AG08395 (cell line): ENCODE results near the gene ITGA2B.
"Not testable (repeated sequence)": the region's sequence is repeated elsewhere in the genome, so short reads cannot be mapped to it uniquely, and the experiment has no call there.

Source experiments
- DNase-seq: peaks from one replicate; pipeline ENCODE4 v3.0.0; 2012; ENCODE audit warnings: mixed read lengths, low spot score

Gene ITGA2B

GRCh38 chr17:44329516-44329915 lies 59.9 kb downstream of the ITGA2B start:
- not testable (repeated sequence) for DNase-seq

DNA sequence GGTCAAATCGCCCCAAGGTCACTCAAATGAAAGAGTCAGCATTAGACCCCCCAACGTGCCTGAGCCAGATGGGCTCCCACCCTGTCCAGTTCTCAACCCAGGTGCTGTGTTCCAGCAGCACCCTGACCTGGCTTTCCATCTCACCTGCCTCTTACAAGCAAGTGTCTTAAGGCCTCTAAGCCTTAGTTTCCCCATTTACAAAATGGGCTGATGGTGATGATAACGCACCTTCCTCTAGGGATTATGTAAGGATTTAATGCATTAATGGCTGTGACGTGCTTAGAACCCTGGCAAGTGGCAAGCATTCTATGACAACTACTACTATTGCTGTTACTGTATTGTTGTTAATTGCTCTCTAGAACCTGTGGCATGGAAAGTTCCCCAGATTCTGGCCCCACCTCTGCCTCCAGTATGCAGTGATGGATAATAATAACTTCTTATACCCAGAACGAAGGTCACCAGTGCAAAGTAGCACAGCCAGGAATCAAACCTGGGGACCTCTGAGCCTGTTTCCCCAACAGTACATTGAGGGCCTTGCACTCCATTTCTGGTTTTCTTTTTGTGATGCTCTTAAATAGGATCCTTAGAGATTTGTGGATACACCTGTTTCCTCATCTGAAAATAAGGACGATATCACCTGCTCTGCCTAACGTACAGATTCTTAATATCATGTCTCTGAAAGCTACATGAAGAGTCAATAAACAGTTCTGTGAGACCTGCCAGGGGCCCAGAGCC lies 61.6 kb downstream of the ITGA2B start:
- no peak for DNase-seq

DNA sequence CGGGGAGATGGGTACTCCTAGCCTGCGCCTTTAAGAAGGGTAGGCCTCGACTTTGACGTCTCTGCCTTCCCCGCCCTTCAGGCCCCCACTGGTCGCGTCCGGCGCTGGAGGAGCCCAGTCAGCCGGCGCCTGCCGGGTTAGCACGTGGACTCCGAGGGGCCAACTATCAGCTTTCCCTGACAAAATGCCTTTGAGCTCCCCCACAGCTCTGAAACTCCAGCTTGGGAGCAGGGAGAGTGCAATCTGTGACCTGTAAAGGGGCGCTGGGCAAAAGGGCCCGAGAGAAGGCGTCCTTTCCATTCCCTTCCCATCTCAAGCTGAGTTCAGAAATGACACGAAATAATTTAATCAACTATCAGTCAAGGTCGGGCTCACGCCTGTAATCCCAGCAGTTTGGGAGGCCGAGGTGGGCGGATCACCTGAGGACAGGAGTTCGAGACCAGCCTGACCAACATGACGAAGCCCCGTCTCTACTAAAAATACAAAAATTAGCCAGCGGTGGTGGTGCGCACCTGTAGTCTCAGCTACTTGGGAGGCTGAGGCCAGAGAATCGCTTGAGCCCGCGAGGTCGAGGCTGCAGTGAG lies 62.5 kb downstream of the ITGA2B start:
- peak; percentile 97 for DNase-seq

- DNase-seq, result peak; percentile 95
These were observed 64.7 kb downstream of the ITGA2B start, which contains the start of gene SLC25A39 for GRCh38 chr17:44324571-44325275. Gene SLC25A39 (minus strand): TSS chr17:44324823. CDS start chr17:44323562, 1,261 bp downstream.

DNA sequence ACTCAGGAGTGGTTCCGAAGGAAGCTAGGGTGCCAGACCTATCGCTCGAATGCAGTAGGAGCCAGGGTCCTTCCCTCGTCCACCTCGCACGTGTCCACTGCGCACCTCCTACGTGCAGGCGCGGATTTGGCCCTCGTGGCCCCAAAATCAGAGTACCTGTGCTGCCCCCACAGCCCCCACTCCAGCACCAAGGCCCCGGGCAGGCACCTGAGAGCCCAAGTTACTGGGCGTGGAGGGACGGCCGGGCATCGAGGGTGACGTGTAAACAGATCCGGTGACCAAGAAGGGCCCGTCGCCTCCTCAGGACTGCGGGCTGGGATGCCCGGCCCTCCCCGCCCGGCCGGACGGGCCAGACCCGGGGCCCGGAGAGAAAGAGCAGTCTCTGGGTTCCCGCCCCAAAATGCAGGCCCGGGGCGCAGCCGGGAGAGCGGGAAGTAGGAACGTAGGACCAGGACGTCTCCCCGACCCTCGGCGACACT lies 65.3 kb downstream of the ITGA2B start:
- DNase-seq, result no peak

DNA sequence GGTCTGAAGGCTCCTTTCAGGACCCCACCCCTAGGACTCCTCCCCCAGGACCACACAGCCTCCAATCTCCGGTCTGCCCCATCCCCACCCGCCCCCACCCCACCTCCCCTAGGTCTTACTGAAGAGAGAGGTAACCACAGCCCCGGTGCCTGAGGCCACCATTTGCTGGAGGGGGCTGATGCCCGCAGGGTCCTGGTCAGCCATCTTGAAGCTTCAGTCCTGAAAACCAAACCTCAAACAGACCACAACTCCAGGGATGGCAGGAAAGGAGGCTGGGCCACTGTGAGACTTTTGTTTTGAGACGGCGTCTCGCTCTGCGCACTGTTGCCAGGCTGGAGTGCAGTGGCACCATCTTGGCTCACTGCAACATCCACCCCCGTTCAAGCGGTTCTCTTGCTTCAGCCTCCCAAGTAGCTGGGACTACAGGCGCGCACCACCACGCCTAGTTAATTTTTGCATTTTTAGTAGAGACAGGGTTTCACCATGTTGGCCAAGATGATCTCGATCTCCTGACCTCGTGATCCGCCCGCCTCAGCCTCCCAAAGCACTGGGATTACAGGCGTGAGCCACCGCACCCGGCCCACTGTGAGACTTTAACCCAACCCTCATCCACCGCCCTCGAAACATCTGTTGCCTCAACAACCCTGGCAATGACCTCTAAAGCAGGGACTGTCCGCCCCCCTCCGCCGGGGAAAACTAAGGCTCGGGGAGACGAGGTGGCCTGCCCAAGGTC lies 65.9 kb downstream of the ITGA2B start:
- DNase-seq, result no peak

GRCh38 chr17:44322236-44322895 lies 67.1 kb downstream of the ITGA2B start:
- no peak for DNase-seq
